Esophagus squamous epithelium (tissue), 5 donors: ENCODE results near the gene SPACA7. TPM values are rescaled to one million over a fixed set of nuclear protein-coding genes. Genes with fewer than 3 reads are reported as not detected.

Experiments used
- DNase-seq: peaks from one replicate; lab custom pipeline; 2025; lab: John Stamatoyannopoulos, UW
- H3K27ac ChIP-seq, 4 donors: fragments of 200-600 bp; sonication (generic); one replicate each; pipeline ENCODE4 v1.5.1; 2016 to 2019; ENCODE audit warnings: mild to moderate bottlenecking in 1 of 4
- H3K27me3 ChIP-seq, 4 donors: fragments of 200-600 bp; sonication (generic); 1 replicate in 3 of 4; 2 replicates in 1 of 4; pipeline versions ENCODE4 v1.5.1 to v1.6.0; 2017 to 2021; ENCODE audit warnings: antibody characterized with exemption in 1 of 4
- H3K36me3 ChIP-seq, 3 donors: fragments of 200-600 bp; sonication (generic); one replicate each; pipeline ENCODE4 v1.5.1; 2016 to 2019
- H3K4me1 ChIP-seq, 3 donors: fragments of 200-600 bp; sonication (generic); one replicate each; pipeline ENCODE4 v1.5.1; 2017 to 2019
- H3K4me3 ChIP-seq, 4 donors: fragments of 200-600 bp; sonication (generic); 1 replicate in 3 of 4; 2 replicates in 1 of 4; pipeline ENCODE4 v1.5.1; 2016 to 2019; ENCODE audit warnings: mild to moderate bottlenecking in 2 of 4, moderate library complexity in 1 of 4
- H3K9me3 ChIP-seq, 3 donors: fragments of 200-600 bp; sonication (generic); one replicate each; pipeline ENCODE4 v1.5.1; 2016 to 2019
- CTCF ChIP-seq, 6 experiments: fragments of 450-650 bp in 4 of 6; fragments of 200-600 bp in 2 of 6; sonication (generic) in 2 of 6; IDR thresholded peaks; one replicate each; pipeline ENCODE4 v1.5.1; 2016 to 2019; ENCODE audit warnings: antibody characterized with exemption in 6 of 6, mild to moderate bottlenecking in 4 of 6, moderate library complexity in 4 of 6
- POLR2A ChIP-seq, 4 donors: fragments of 450-650 bp; IDR thresholded peaks; one replicate each; pipeline ENCODE4 v1.6.1; 2017; ENCODE audit warnings: antibody characterized with exemption in 4 of 4, mild to moderate bottlenecking in 4 of 4, moderate library complexity in 3 of 4
- WGBS, 2 donors: methylation state at CpG; one replicate each; pipeline ENCODE4 v1.1.5; 2018; 5-methylcytosine and 5-hydroxymethylcytosine counted together
- intact Hi-C: fragments of 100-400 bp; cut with DNase I; formaldehyde crosslinking; loops from one replicate; pipeline ENCODE4 v1.15.0; 2022
- total RNA-seq, 4 donors: library from RNA; depleted of rRNA; stranded (reverse); fragments of >200 nt; gene quantifications; one replicate each; pipeline ENCODE4 v1.1.0, GENCODE V29; 2016
- donor health status: DM: yes; HTN: yes; CAD: no.

Gene SPACA7
- total RNA-seq, 4 donors from 2014 or later, result not detected

GRCh38 chr13:112479389-112479788 is 103.2 kb downstream of the SPACA7 start:
- H3K27me3 ChIP-seq, result no peaks in the 10 kb centered on the region
- 91 to 95% methylated on average over 7 of the region's 7 CpGs for WGBS, 2 donors
- H3K36me3 ChIP-seq, result peaks cover 0 to 9% (median 0%) of the 10 kb centered on the region in 3 donors
- H3K27ac ChIP-seq, result no peak overlapping the region
- no peak for TF ChIP-seq POLR2A (IDR thresholded peaks at IDR 0.05)
- no peak for TF ChIP-seq CTCF (IDR thresholded peaks at IDR 0.05)
- intact Hi-C loops, result no loop called here
- H3K4me3 ChIP-seq, result no peak overlapping the region
- DNase-seq, result no peak
- peaks cover 0 to 4% (median 0%) of the 10 kb centered on the region in 3 donors for H3K9me3 ChIP-seq
- no peaks in the 10 kb centered on the region for H3K4me1 ChIP-seq

GRCh38 chr13:112481458-112481857 is 105.3 kb downstream of the SPACA7 start:
- intact Hi-C loops, result no loop called here
- DNase-seq, result no peak
- no peaks in the 10 kb centered on the region for H3K27me3 ChIP-seq
- H3K4me1 ChIP-seq, result no peaks in the 10 kb centered on the region
- H3K27ac ChIP-seq, result no peak overlapping the region
- TF ChIP-seq CTCF (IDR thresholded peaks at IDR 0.05), result no peak
- no peak for TF ChIP-seq POLR2A (IDR thresholded peaks at IDR 0.05)
- no peak overlapping the region for H3K4me3 ChIP-seq
- H3K9me3 ChIP-seq, result peaks cover 0 to 4% (median 0%) of the 10 kb centered on the region in 3 donors
- peaks cover 0 to 29% (median 0%) of the 10 kb centered on the region in 3 donors for H3K36me3 ChIP-seq

GRCh38 chr13:112483299-112483698 is 107.1 kb downstream of the SPACA7 start:
- intact Hi-C loops, result no loop called here
- WGBS, 2 donors, result 88 to 90% methylated on average over 7 of the region's 7 CpGs

More at GRCh38 chr13:112483299-112483698, 107.1 kb downstream of the SPACA7 start:
- Histone ChIP-seq H3K4me1 (no peaks in the 10 kb centered on the region), H3K4me3 (no peak overlapping the region), H3K9me3 (peaks cover 0 to 4% (median 0%) of the 10 kb centered on the region in 3 donors), H3K36me3 (peaks cover 0 to 48% (median 0%) of the 10 kb centered on the region in 3 donors), H3K27ac (no peak overlapping the region), H3K27me3 (no peaks in the 10 kb centered on the region)
- DNase-seq, result no peak
- TF ChIP-seq POLR2A (IDR thresholded peaks at IDR 0.05) (no peak), CTCF (IDR thresholded peaks at IDR 0.05) (no peak)

Other genes with a start within 250 kb of the SPACA7 start
- gene TUBGCP3, start 211.8 kb downstream of the SPACA7 start, total RNA-seq, result 10 to 100 TPM; 12.9 to 29.4 (median 18.9) TPM